ENCODE measurements around the gene KSR1.
"Not testable (repeated sequence)": the region's sequence is repeated elsewhere in the genome, so short reads cannot be mapped to it uniquely, and the experiment has no call there.

The KSR1 gene

DNA sequence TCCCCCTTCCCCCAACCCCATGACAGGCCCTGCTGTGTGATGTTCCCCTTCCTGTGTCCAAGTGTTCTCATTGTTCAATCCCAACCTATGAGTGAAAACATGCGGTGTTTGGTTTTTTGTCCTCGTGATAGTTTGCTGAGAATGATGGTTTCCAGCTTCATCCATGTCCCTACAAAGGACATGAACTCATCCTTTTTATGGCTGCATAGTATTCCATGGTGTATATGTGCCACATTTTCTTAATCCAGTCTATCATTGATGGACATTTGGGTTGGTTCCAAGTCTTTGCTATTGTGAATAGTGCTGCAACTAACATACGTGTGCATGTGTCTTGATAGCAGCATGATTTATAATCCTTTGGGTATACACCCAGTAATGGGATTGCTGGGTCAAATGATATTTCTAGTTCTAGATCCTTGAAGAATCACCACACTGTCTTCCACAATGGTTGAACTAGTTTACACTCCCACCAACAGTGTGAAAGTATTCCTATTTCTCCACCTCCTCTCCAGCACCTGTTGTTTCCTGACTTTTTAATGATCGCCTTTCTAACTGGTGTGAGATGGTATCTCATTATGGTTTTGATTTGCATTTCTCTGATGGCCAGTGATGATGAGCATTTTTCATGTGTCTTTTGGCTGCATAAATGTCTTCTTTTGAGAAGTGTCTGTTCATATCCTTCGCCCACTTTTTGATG, 28.9 kb upstream of the KSR1 start:
- DNase-seq = not testable (repeated sequence)

DNA sequence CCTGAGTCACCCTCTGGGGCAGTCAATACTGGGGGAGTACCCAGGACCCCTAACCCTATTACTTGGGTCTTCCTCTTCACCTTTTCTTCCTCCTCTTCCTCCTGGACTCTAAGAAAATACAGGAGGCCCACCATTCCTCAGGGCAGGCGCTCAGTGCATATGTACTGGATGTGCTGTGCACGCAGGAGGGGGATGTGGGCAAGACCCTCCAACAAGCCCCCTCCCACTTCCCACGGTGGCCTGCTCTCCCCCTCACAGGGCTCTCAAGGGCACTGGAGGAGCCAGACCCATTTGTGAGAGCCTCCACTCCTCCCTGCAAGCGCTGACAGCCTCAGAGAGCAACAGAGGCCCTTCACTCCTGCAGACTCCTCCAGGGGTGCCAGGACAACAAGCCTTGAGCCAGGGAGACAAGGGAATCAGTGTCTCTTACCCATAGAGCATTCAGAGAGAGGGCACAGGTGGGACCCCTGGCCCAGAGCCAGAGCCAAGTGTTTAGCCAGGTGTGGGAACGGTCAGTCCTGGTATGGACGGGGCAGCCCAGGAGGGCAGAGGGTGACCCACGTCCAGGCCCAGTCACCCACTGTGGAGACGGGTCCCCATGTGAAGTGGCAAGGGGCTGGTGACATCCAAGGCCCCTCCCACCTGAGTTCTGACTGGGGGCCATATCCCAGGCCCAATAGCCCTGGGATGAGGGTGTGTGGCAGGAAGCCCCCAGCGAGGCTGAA, 27.3 kb upstream of the KSR1 start:
- no peak for DNase-seq

DNA sequence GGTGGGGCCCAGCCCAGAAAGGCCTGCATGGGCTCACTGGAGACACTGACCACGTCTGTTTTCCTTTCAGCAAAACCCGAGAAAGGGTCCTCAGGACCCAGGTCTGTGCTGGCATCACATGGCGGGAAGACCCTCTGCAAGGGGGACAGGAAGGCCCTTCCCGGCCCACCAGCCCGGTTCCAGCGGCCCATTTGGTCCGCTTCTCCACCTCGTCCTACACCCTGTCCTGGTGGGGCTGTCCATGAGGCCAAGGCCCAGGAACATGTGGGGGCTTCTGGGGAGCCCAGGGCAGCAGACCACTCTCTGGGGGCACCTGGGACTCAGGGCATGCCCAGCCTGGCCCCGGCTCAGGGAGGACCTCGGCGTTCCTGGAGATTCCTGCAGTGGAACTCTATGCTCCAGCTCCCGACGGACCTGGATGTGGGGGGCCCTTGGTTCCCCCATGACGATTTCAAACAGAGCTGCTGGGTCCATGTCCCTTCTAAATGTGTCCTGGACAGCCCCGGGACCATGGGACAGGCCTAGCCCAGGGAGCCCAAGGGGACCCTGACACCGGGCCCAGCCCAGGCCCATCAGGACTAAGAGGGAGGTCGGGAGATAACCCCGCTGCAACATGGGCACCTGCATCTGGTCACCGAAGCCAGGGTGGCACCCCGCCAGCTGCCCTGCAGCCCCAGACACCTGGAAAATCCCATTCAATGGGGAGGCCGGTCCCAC, 26.4 kb upstream of the KSR1 start:
- DNase-seq = no peak

DNA sequence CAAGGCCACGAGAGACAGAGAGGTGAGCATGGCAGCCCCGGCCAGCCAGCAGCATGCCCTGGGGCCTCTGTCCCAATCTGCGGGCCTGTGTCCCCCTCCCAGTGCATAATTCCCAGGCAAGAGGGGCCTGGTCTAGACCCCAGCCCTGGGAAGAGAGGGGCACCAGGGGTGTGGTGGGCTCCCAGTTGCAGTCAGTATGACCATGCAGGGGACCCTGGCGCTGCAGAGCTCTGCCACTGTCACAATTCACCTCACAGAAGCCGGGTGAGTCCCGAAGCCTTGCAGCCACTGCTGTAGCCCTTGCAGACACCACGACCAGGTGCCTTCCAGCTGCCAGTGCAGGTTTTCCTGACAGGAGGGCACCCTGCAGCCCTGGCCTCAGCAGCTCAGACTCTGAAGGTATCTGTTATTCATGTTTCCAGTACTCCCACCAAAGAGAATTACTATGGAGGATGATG, 25.8 kb upstream of the KSR1 start:
- DNase-seq = no peak

- peak; percentile 39 for DNase-seq
These were observed 25.3 kb upstream of the KSR1 start for GRCh38 chr17:27430882-27431491.

- DNase-seq = no peak
These were observed 22.7 kb upstream of the KSR1 start for GRCh38 chr17:27433521-27433920.

DNA sequence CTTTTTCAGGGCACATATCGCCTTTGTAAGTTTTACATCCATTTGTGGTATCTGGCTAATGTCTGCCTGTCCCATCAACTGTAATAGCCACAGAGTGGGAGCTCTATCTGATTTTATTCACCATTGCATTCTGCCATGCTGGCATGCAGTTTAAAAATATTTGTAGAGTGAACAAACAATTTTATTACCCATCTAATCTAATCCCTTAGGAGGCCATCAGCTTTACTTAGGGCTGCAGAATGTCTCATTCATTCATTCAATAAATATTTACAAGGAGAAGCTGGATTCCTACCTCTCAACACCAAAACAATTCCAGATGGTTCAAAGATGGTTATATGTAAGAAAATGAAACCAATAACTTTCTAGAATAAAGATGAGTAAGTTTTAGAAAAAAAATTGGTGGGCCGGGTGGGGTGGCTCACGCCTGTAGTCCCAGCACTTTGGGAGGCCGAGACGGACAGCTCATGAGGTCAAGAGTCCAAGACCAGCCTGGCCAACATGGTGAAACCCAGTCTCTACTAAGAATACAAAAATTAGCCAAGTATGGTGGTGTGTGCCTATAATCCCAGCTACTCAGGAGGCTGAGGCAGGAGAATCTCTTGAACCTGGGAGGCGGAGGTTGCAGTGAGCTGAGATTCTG, 20.7 kb upstream of the KSR1 start:
- DNase-seq = not testable (repeated sequence)

GRCh38 chr17:27438348-27438998, 17.8 kb upstream of the KSR1 start:
- no peak for DNase-seq

DNA sequence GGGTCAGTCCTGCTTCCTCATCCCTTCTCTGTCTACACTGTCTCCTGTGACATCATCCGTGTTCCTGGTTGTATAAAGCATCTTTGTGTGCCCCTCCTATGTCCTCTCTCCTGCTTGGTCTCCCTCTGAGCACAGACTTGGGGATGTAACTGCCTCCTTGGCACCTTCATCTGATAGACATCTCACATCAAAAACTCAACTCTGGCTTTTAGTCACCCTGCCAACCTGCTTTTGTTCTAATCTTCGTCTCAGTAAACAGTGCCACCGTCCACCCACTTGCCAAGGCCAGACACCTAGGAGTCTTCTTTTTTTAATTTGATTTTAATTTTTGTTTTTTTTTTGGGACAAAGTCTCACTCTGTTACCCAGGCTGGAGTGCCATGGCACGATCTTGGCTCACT, 16.9 kb upstream of the KSR1 start:
- no peak for DNase-seq

DNA sequence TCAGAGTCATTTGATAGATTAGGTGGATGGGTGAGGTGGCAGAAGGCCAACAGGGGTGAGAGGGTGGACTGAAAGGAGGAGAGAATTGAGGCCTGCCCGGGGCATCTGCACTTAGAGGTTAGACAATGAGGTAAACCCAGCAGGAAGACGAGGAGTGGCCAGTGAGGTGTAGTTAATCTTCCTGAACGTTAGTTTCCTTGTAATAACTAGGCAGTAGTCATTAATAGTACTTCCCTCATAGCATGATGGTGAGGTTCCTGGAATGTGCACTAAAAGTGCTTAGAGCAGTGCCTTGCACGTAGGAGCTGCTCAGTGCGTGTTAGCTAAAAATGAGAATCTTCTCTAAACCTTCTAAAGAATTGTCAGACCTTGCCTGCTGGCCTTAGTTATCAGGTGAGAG, 13.5 kb upstream of the KSR1 start:
- no peak for DNase-seq

GRCh38 chr17:27443491-27443890, 12.8 kb upstream of the KSR1 start:
- DNase-seq = no peak

DNA sequence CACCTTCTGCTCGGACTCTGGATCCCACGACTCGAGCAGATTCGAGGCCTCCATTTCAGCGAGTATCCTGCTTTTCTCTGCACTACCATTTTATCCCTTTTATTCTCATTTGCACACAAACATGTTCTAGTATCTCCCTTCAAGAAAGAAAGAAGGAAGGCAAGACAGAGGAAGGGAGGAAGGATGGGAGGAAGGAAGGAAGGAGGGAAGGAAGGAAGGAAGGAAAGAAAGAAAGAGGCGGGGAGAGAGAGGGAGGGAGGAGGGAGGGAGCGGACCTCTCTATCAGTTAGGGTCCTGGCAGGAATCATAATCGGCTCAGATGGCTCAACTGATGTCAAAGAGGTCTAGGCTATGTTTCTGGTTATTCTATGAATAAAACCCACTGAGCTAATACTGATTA, 10.3 kb upstream of the KSR1 start:
- no peak for DNase-seq

DNA sequence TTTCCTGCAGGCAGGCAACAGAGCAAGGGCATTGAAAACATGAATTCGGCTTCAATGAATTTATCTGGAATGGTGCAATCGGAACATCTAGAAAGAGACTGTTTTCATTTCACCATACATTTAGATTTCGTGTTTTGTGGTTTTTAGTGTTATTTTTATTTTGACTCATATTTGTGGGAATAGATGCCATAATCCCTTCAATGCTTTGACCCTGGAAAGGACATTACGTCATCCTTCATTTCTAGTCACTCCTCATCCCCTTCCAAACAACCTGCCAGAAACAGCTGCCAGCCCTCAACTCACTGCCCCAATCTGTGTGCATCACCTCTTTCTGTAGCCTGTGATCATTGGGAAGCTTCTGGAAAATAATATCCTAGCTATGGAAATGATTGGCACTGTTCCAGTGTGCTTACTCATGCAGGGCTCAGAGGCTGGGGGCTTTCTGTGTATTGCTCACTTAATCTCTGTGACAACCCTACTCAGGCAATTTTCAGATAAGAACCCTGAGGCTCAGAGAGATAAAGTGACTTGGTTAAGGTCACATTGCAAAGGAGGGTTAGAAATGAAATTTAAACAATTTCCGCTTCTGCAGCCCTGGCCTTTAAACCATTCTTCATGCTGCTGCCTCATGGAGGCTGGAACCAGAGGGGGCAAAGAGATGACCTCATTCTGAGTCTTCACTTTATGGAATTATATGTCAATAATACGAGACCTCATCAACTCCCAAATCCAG, 9.5 kb upstream of the KSR1 start:
- DNase-seq = no peak

DNA sequence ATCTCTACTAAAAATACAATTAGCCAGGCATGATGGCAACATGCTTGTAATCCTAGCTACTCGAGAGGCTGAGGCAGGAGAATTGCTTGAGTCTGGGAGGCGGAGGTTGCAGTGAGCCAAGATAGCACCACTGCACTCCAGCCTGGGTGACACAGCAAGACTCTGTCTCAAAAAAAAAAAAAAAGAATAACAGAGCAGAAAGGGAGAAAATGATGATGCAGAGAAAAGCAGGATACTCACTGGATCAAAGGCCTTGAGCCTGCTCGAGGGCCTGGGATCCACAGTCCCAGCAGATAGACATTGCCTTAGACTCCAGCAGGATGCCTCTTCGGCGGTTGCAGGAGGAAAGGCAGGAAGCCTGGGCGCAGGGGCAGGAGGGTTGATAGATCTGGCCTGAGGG, 7.7 kb upstream of the KSR1 start:
- DNase-seq = not testable (repeated sequence)

DNA sequence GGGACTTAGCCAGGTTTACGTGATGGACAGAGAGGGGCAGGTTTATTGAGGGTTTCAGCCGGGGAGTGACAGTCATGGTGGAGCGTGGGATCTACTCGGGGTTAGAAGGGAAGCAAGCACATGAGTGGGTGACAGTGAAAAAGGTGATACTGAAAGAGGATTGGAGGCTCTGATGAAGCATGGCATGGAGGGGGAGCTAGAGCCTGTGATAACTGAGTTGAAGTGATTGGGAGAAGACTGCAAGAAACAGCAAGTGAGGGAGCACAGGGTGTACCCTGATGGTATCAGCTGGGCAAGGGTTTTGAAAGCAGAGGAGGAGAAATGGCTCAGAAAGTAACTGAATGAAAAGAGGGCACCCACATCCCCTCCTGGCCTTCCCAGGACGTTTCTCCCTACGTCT, 6.7 kb upstream of the KSR1 start:
- no peak for DNase-seq

DNA sequence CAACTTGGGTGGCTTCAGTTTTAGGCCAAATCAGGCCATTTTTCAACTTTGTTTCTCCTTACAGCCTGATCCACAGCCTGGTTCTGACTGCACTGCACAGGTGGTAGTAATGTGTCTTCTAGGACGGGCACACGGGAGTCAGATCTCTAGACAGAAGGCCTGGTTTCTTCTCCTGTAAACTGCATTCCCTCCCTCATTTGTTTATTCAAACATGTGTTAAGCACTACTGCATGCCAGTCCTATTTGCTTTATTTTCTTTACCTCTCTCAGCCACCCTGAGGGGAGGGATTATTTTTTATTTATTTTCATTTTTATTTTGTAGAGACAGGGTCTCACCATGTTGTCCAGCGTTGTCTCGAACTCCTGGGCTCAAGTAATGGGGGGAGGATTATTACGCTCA, 6.3 kb upstream of the KSR1 start:
- DNase-seq = no peak

DNA sequence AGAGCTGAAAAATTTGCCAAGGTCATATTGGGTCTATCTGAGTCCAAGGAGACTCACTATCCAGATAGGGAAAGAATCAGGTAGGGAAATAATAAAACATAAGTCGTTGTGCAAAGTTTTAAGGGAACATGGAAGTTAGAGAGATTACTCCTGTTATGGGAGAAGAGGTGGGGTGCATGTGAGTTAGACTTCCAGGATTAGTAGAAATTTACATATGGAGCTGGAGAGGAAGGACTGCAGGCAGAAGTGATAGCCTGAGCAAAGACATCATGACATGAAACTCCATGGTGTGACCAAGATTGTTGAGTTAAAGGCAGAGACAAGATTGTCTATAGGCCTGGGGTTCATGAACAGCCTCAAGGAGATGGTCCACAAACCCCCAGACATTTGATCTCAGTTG, 5.8 kb upstream of the KSR1 start:
- no peak for DNase-seq

- DNase-seq = no peak
These were observed 4.3 kb upstream of the KSR1 start for GRCh38 chr17:27451906-27452305.

GRCh38 chr17:27452828-27453227, 3.4 kb upstream of the KSR1 start:
- DNase-seq = no peak

DNA sequence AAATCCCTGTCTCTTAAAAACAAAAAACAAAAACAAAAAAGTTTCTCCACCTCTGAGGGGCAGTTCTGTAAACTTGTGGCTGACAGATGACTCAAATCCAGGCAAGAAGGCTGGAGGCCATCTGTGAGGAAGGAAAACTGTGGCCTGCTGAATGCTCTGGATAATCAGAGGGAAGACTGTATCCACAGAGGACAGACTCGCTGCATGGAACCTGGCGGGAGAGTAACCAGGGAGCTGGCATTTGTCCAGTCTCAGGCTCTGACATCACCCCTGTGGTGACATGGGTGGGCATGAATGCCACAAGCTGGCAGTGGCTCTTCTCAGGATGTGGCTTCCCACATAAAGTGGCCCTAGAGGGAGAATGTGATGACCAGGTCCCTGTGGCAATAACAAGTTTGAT, 2.8 kb upstream of the KSR1 start:
- peak; percentile 61 for DNase-seq

GRCh38 chr17:27454089-27454488, 2.2 kb upstream of the KSR1 start:
- DNase-seq = no peak

Data from femur (tissue), 1 donor.